Breast epithelium (tissue), 4 donors: ENCODE data around the gene UTS2R. TPM values are rescaled to one million over a fixed set of nuclear protein-coding genes. Genes with fewer than 3 reads are reported as not detected.
"Not testable (repeated sequence)": the region's sequence is repeated elsewhere in the genome, so short reads cannot be mapped to it uniquely, and the experiment has no call there.

Experiments used
- DNase-seq, 2 donors: peaks; one replicate each; pipeline ENCODE4 v3.0.0-alpha.2; 2019; ENCODE audit warnings: low spot score in 2 of 2
- H3K27ac ChIP-seq, 2 donors: fragments of 200-600 bp; sonication (generic) in 1 of 2; one replicate each; pipeline ENCODE4 v1.5.1; 2016 to 2019; ENCODE audit warnings: mild to moderate bottlenecking in 1 of 2
- H3K27me3 ChIP-seq, 2 donors: fragments of 200-600 bp; sonication (generic) in 1 of 2; one replicate each; pipeline versions ENCODE4 v1.5.1 to v1.6.0; 2017 to 2019; ENCODE audit warnings: control low read depth in 1 of 2, mild to moderate bottlenecking in 1 of 2
- H3K36me3 ChIP-seq: fragments of 200-600 bp; one replicate; pipeline ENCODE4 v1.5.1; 2019
- H3K4me1 ChIP-seq, 2 donors: fragments of 200-600 bp; sonication (generic); one replicate each; pipeline ENCODE4 v1.5.1; 2016 to 2019; ENCODE audit warnings: control low read depth in 1 of 2
- H3K4me3 ChIP-seq, 3 donors: fragments of 200-600 bp; sonication (generic); 1 replicate in 2 of 3; 2 replicates in 1 of 3; pipeline ENCODE4 v1.5.1; 2016 to 2019; ENCODE audit warnings: mild to moderate bottlenecking in 3 of 3, moderate library complexity in 2 of 3
- H3K9me3 ChIP-seq, 2 donors: fragments of 200-600 bp; sonication (generic) in 1 of 2; one replicate each; pipeline ENCODE4 v1.5.1; 2016 to 2019; ENCODE audit warnings: control low read depth in 1 of 2
- POLR2A ChIP-seq: fragments of 450-650 bp; IDR thresholded peaks from one replicate; pipeline ENCODE4 v1.6.1; 2016; ENCODE audit warnings: antibody characterized with exemption, mild to moderate bottlenecking, moderate library complexity
- POLR2AphosphoS5 ChIP-seq, 3 donors: sonication (generic); formaldehyde crosslinking; IDR thresholded peaks; one replicate each; pipeline ENCODE4 v1.6.1; 2017; ENCODE audit warnings: antibody characterized with exemption in 3 of 3
- intact Hi-C: fragments of 100-400 bp; cut with DNase I; formaldehyde crosslinking; loops from one replicate; pipeline ENCODE4 v1.15.1; 2023; ENCODE audit warnings: low total_unique reads
- total RNA-seq, 3 donors: library from RNA; depleted of rRNA; stranded (reverse); fragments of >200 nt; gene quantifications; one replicate each; pipeline ENCODE4 v1.1.0, GENCODE V29; 2016
- TF ChIP-seq, protein P1 (sequence below), 3 donors: fragments of 450-650 bp; IDR thresholded peaks; one replicate each; pipeline ENCODE4 v1.5.1; 2016 to 2017; ENCODE audit warnings: antibody characterized with exemption in 3 of 3, mild to moderate bottlenecking in 3 of 3, moderate library complexity in 3 of 3

Gene UTS2R
- total RNA-seq, 3 donors from 2014 or later, result 0.33 TPM; not detected in 2

- TF ChIP-seq POLR2A (no peak), POLR2AphosphoS5 (IDR thresholded peaks at IDR 0.05) (no peak)
- TF ChIP-seq, protein P1, sequence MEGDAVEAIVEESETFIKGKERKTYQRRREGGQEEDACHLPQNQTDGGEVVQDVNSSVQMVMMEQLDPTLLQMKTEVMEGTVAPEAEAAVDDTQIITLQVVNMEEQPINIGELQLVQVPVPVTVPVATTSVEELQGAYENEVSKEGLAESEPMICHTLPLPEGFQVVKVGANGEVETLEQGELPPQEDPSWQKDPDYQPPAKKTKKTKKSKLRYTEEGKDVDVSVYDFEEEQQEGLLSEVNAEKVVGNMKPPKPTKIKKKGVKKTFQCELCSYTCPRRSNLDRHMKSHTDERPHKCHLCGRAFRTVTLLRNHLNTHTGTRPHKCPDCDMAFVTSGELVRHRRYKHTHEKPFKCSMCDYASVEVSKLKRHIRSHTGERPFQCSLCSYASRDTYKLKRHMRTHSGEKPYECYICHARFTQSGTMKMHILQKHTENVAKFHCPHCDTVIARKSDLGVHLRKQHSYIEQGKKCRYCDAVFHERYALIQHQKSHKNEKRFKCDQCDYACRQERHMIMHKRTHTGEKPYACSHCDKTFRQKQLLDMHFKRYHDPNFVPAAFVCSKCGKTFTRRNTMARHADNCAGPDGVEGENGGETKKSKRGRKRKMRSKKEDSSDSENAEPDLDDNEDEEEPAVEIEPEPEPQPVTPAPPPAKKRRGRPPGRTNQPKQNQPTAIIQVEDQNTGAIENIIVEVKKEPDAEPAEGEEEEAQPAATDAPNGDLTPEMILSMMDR (IDR thresholded peaks at IDR 0.05), result no peak
- no peaks in the 10 kb centered on the region for H3K4me1 ChIP-seq
- no peaks in the 10 kb centered on the region for H3K27me3 ChIP-seq
- no peak overlapping the region for H3K4me3 ChIP-seq
- H3K27ac ChIP-seq, result no peak overlapping the region
- no peak for DNase-seq
- intact Hi-C loops, result no loop called here
- peaks cover 6% of the 10 kb centered on the region for H3K36me3 ChIP-seq
- H3K9me3 ChIP-seq, result no peaks in the 10 kb centered on the region
These were observed 36.8 kb downstream of the UTS2R start for GRCh38 chr17:82408288-82408937.

- TF ChIP-seq POLR2AphosphoS5 (IDR thresholded peaks at IDR 0.05), result no peak
- TF ChIP-seq, protein P1 (IDR thresholded peaks at IDR 0.05), result no peak
- TF ChIP-seq POLR2A, result no peak
- Histone ChIP-seq H3K4me3 (no peak overlapping the region), H3K36me3 (peaks cover under 1% of the 10 kb centered on the region), H3K4me1 (no peaks in the 10 kb centered on the region), H3K27me3 (no peaks in the 10 kb centered on the region), H3K27ac (no peak overlapping the region), H3K9me3 (no peaks in the 10 kb centered on the region)
- intact Hi-C loops, result no loop called here
- DNase-seq, result no peak
These were observed 37.4 kb downstream of the UTS2R start for GRCh38 chr17:82408938-82409318.

DNA sequence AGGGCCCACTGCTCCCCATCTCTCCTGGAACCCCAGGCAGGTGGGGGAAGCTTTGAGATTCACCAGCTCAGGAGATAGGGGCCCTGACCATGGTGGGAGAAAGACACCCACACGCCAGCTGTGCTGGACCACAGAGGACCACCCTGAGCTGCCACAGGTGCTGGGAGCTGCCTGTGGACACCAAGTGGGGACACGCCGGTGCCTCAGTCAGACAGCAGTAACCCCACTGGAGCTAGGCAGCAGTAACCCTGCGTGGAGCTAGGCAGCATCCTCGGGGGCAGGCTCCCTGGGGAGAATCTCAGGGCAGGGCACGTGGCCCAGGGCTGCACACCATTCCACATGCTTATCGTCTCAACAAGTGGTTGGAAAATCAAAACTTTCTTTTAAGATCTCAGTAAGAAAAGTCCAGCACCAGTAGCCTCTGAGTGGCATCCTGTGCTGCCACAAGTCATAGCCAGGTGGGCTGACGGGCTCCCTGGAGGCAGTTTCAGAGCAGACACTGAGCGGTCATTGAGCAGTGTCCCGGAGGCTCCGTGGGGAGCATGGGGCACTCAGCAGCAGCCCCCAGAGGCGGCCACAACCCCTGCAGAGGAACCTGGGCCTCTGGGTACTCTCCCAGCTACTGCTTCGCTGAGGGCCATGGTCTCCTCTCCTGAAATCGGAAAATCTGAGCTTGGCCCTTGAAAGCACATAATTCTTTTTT lies 38.6 kb downstream of the UTS2R start:
- DNase-seq, result no peak
- TF ChIP-seq POLR2A (no peak), POLR2AphosphoS5 (IDR thresholded peaks at IDR 0.05) (no peak)
- TF ChIP-seq, protein P1 (IDR thresholded peaks at IDR 0.05), result no peak
- no peaks in the 10 kb centered on the region for H3K36me3 ChIP-seq
- H3K4me3 ChIP-seq, result no peak overlapping the region
- no peaks in the 10 kb centered on the region for H3K4me1 ChIP-seq
- intact Hi-C loops, result loop anchor here (10.0 kb wide), 2 partner anchors 55 to 175 kb away; partner anchors contain the start of gene TEX19
- H3K27ac ChIP-seq, result no peak overlapping the region
- no peaks in the 10 kb centered on the region for H3K27me3 ChIP-seq
- H3K9me3 ChIP-seq, result no peaks in the 10 kb centered on the region

- Histone ChIP-seq H3K36me3 (no peaks in the 10 kb centered on the region), H3K4me1 (no peaks in the 10 kb centered on the region), H3K4me3 (no peak overlapping the region), H3K9me3 (no peaks in the 10 kb centered on the region), H3K27me3 (no peaks in the 10 kb centered on the region), H3K27ac (no peak overlapping the region)
- DNase-seq, result no peak
- intact Hi-C loops, result loop anchor here (10.0 kb wide), 2 partner anchors 57 to 177 kb away; partner anchors contain the start of gene TEX19
- no peak for TF ChIP-seq POLR2AphosphoS5 (IDR thresholded peaks at IDR 0.05)
- TF ChIP-seq, protein P1 (IDR thresholded peaks at IDR 0.05), result no peak
- TF ChIP-seq POLR2A, result no peak
These were observed 40.0 kb downstream of the UTS2R start for GRCh38 chr17:82411396-82412053.

GRCh38 chr17:82412081-82412480 lies 40.5 kb downstream of the UTS2R start:
- H3K27ac ChIP-seq, H3K4me1 ChIP-seq, H3K36me3 ChIP-seq, DNase-seq, H3K27me3 ChIP-seq, H3K9me3 ChIP-seq, H3K4me3 ChIP-seq: not testable (repeated sequence)
- intact Hi-C loops, result loop anchor here (10.0 kb wide), 2 partner anchors 57 to 177 kb away; partner anchors contain the start of gene TEX19
